HG02610 (cell line): ENCODE results near the gene G6PC1.
A peak's percentile ranks its signal among the peaks of the same experiment; 100 is the strongest.
"Not testable (repeated sequence)": the region's sequence is repeated elsewhere in the genome, so short reads cannot be mapped to it uniquely, and the experiment has no call there.

ENCODE experiments used
- ATAC-seq: cut with Tn5 transposase; IDR thresholded peaks from one replicate; pipeline ENCODE4 v1.9.1; 2021; ENCODE audit warnings: mild to moderate bottlenecking, moderate library complexity; ENCODE audit not compliant: unreplicated experiment

G6PC1 gene

GRCh38 chr17:42899981-42900380 is 618 bp upstream of the G6PC1 start:
- ATAC-seq = not testable (repeated sequence)

GRCh38 chr17:42901535-42902229 is 1.1 kb downstream of the G6PC1 start:
- ATAC-seq = no peak

GRCh38 chr17:42904110-42904469 is 3.5 kb downstream of the G6PC1 start:
- ATAC-seq = no peak

GRCh38 chr17:42906772-42907446 is 6.3 kb downstream of the G6PC1 start:
- no peak for ATAC-seq

- ATAC-seq = no peak
Observed at GRCh38 chr17:42908872-42909700, 8.5 kb downstream of the G6PC1 start.

- no peak for ATAC-seq
Observed at GRCh38 chr17:42913522-42913921, 12.9 kb downstream of the G6PC1 start.

GRCh38 chr17:42913981-42914617 is 13.5 kb downstream of the G6PC1 start:
- ATAC-seq = no peak

- not testable (repeated sequence) for ATAC-seq
Observed at GRCh38 chr17:42915288-42915687, 14.7 kb downstream of the G6PC1 start.

GRCh38 chr17:42916388-42917235 is 16.0 kb downstream of the G6PC1 start:
- ATAC-seq = not testable (repeated sequence)

GRCh38 chr17:42917236-42917603 is 16.6 kb downstream of the G6PC1 start:
- ATAC-seq = no peak

- no peak for ATAC-seq
Observed at GRCh38 chr17:42918902-42919521, 18.4 kb downstream of the G6PC1 start.

GRCh38 chr17:42919522-42920077 is 19.0 kb downstream of the G6PC1 start:
- ATAC-seq = not testable (repeated sequence)

GRCh38 chr17:42920106-42920900 is 19.7 kb downstream of the G6PC1 start:
- ATAC-seq = no peak

- ATAC-seq = no peak
Observed at GRCh38 chr17:42920922-42921321, 20.3 kb downstream of the G6PC1 start.

- no peak for ATAC-seq
Observed at GRCh38 chr17:42922294-42922693, 21.7 kb downstream of the G6PC1 start.

- not testable (repeated sequence) for ATAC-seq
Observed at GRCh38 chr17:42923472-42923871, 22.9 kb downstream of the G6PC1 start.

GRCh38 chr17:42924891-42925290 is 24.3 kb downstream of the G6PC1 start:
- ATAC-seq = no peak

GRCh38 chr17:42928714-42929496 is 28.3 kb downstream of the G6PC1 start:
- peak; percentile 80 for ATAC-seq
